Endothelial cell of umbilical vein (primary cell): ENCODE measurements around the gene PRKCZ.

ENCODE experiments used
- CTCF ChIP-seq, 2 donors: IDR thresholded peaks; 1 replicate in 1 of 2; 2 replicates in 1 of 2; pipeline ENCODE4 v1.5.1; 2011; ENCODE audit warnings: low read length in 2 of 2, mild to moderate bottlenecking in 2 of 2, moderate library complexity in 2 of 2, control low read depth in 1 of 2, inconsistent platforms in 1 of 2, low read depth in 1 of 2; ENCODE audit not compliant: insufficient read depth in 1 of 2; ENCODE audit errors: extremely low read depth in 1 of 2
- EZH2 ChIP-seq: IDR thresholded peaks from 2 replicates; pipeline ENCODE4 v1.6.1; 2012; ENCODE audit warnings: borderline replicate concordance, low read depth, mild to moderate bottlenecking, moderate library complexity, low read length, inconsistent platforms; ENCODE audit not compliant: severe bottlenecking
- MAX ChIP-seq: IDR thresholded peaks from 2 replicates; pipeline ENCODE4 v1.6.1; 2011; ENCODE audit not compliant: insufficient read depth, insufficient read length
- POLR2A ChIP-seq: IDR thresholded peaks from 2 replicates; pipeline ENCODE4 v1.6.1; 2012; ENCODE audit warnings: low read depth, mild to moderate bottlenecking, control low read depth, low read length
- POLR2AphosphoS5 ChIP-seq: IDR thresholded peaks from 2 replicates; pipeline ENCODE4 v1.6.1; 2012; ENCODE audit warnings: low read depth, mild to moderate bottlenecking, control low read depth, low read length, moderate library complexity; ENCODE audit not compliant: insufficient read depth

GRCh38 chr1:2050461-2050792 is 216 bp downstream of the PRKCZ start:
- no peak for TF ChIP-seq CTCF (IDR thresholded peaks at IDR 0.05; ENCODE audit: extremely low read depth in 1 of 2, insufficient read depth in 1 of 2, low read depth in 1 of 2, low read length in 2 of 2)
- no peak for TF ChIP-seq POLR2A
- no peak for TF ChIP-seq POLR2AphosphoS5
- no peak for TF ChIP-seq EZH2
- TF ChIP-seq MAX: no peak
